Liver (tissue), 9 donors: ENCODE results near the gene NPRL2. TPM values are rescaled to one million over a fixed set of nuclear protein-coding genes. Genes with fewer than 3 reads are reported as not detected.

ENCODE experiments used
- DNase-seq: peaks from one replicate; pipeline ENCODE4 v3.0.0-alpha.2; 2017; ENCODE audit warnings: low spot score
- H3K27ac ChIP-seq, 2 donors: one replicate each; pipeline ENCODE4 v1.7.0; 2013; ENCODE audit warnings: inconsistent platforms in 2 of 2, low read length in 2 of 2, control low read depth in 1 of 2, low read depth in 1 of 2, mild to moderate bottlenecking in 1 of 2
- H3K27me3 ChIP-seq, 4 donors: one replicate each; pipeline versions ENCODE4 v1.6.1 to v1.7.0; 2013; ENCODE audit warnings: low read length in 3 of 4, inconsistent platforms in 1 of 4, mild to moderate bottlenecking in 1 of 4, moderate library complexity in 1 of 4; ENCODE audit not compliant: control insufficient read depth in 4 of 4, insufficient read depth in 4 of 4
- H3K36me3 ChIP-seq, 4 donors: one replicate each; pipeline versions ENCODE4 v1.6.1 to v1.7.0; 2013; ENCODE audit warnings: low read length in 3 of 4, mild to moderate bottlenecking in 3 of 4, low read depth in 1 of 4, moderate library complexity in 1 of 4; ENCODE audit not compliant: control insufficient read depth in 4 of 4, insufficient read depth in 3 of 4
- H3K4me1 ChIP-seq, 4 donors: one replicate each; pipeline versions ENCODE4 v1.6.1 to v1.7.0; 2013; ENCODE audit warnings: low read length in 3 of 4, mild to moderate bottlenecking in 3 of 4, moderate library complexity in 1 of 4; ENCODE audit not compliant: control insufficient read depth in 4 of 4, insufficient read depth in 4 of 4
- H3K4me3 ChIP-seq, 3 donors: one replicate each; pipeline versions ENCODE4 v1.6.1 to v1.7.0; 2013; ENCODE audit warnings: low read length in 3 of 3, control low read depth in 1 of 3, low read depth in 1 of 3, mild to moderate bottlenecking in 1 of 3
- H3K9ac ChIP-seq, 2 donors: one replicate each; pipeline ENCODE4 v1.7.0; 2013; ENCODE audit warnings: low read length in 2 of 2, mild to moderate bottlenecking in 2 of 2, moderate library complexity in 2 of 2, control low read depth in 1 of 2, low read depth in 1 of 2
- H3K9me3 ChIP-seq, 4 donors: one replicate each; pipeline versions ENCODE4 v1.6.1 to v1.7.0; 2013; ENCODE audit warnings: low read length in 3 of 4; ENCODE audit not compliant: control insufficient read depth in 4 of 4
- EGR1 ChIP-seq, 2 donors: IDR thresholded peaks; 2 replicates each; pipeline ENCODE4 v1.6.1; 2016 to 2018; ENCODE audit warnings: antibody characterized with exemption in 2 of 2, low read depth in 2 of 2
- FOXA1 ChIP-seq: IDR thresholded peaks from 2 replicates; pipeline ENCODE4 v1.6.1; 2016; ENCODE audit warnings: antibody characterized with exemption
- FOXA2 ChIP-seq: IDR thresholded peaks from 2 replicates; pipeline ENCODE4 v1.6.1; 2016; ENCODE audit warnings: antibody characterized with exemption
- GABPA ChIP-seq, 2 donors: IDR thresholded peaks in 1 of 2; conservative IDR thresholded peaks in 1 of 2; 2 replicates each; pipeline ENCODE4 v1.6.1; 2016; ENCODE audit warnings: antibody characterized with exemption in 2 of 2, mild to moderate bottlenecking in 1 of 2, moderate library complexity in 1 of 2
- HNF4A ChIP-seq, 2 donors: conservative IDR thresholded peaks; 2 replicates each; pipeline ENCODE4 v1.6.1; 2016; ENCODE audit warnings: antibody characterized with exemption in 2 of 2, mild to moderate bottlenecking in 2 of 2
- HNF4G ChIP-seq: IDR thresholded peaks from 2 replicates; pipeline ENCODE4 v1.6.1; 2016; ENCODE audit warnings: antibody characterized with exemption
- JUND ChIP-seq, 2 donors: IDR thresholded peaks; 2 replicates each; pipeline ENCODE4 v1.6.1; 2016; ENCODE audit warnings: antibody characterized with exemption in 2 of 2
- NR2F2 ChIP-seq: IDR thresholded peaks from 2 replicates; pipeline ENCODE4 v1.6.1; 2016; ENCODE audit warnings: antibody characterized with exemption
- RAD21 ChIP-seq, 2 donors: IDR thresholded peaks; 2 replicates each; pipeline ENCODE4 v1.6.1; 2016; ENCODE audit warnings: antibody characterized with exemption in 2 of 2, mild to moderate bottlenecking in 2 of 2
- RXRA ChIP-seq, 2 donors: IDR thresholded peaks; 2 replicates each; pipeline ENCODE4 v1.6.1; 2017 to 2018; ENCODE audit warnings: antibody characterized with exemption in 2 of 2, mild to moderate bottlenecking in 1 of 2
- SP1 ChIP-seq: IDR thresholded peaks from 2 replicates; pipeline ENCODE4 v1.6.1; 2018; ENCODE audit warnings: antibody characterized with exemption, mild to moderate bottlenecking
- TAF1 ChIP-seq: conservative IDR thresholded peaks from 2 replicates; pipeline ENCODE4 v1.6.1; 2016; ENCODE audit warnings: antibody characterized with exemption, mild to moderate bottlenecking
- YY1 ChIP-seq: IDR thresholded peaks from 2 replicates; pipeline ENCODE4 v1.6.1; 2016; ENCODE audit warnings: antibody characterized with exemption, mild to moderate bottlenecking
- WGBS: extraction: QIAGEN DNeasy Blood & Tissue Kit; methylation state at CpG from one replicate; pipeline ENCODE4 v1.1.7; 2013; 5-methylcytosine and 5-hydroxymethylcytosine counted together
- polyA plus RNA-seq, 2 donors: library from polyadenylated mRNA; stranded (reverse) in 1 of 2; unstranded in 1 of 2; fragments of 200-250 nt in 1 of 2; fragments of >200 nt in 1 of 2; fragmentation: Nextera tagmentation in 1 of 2; extraction: Ambion mirVana in 1 of 2; gene quantifications; one replicate each; pipeline versions ENCODE4 v1.2.1 to v1.2.3, GENCODE V29; 2013 to 2015
- total RNA-seq, 2 donors: library from RNA; depleted of rRNA; stranded (reverse); fragments of >200 nt; gene quantifications; one replicate each; pipeline ENCODE4 v1.2.3, GENCODE V29; 2014
- TF ChIP-seq, protein P1 (sequence below): IDR thresholded peaks from 2 replicates; pipeline ENCODE4 v1.6.1; 2016; ENCODE audit warnings: antibody characterized with exemption, mild to moderate bottlenecking
- TF ChIP-seq, protein P2 (sequence below): IDR thresholded peaks from 2 replicates; pipeline ENCODE4 v1.6.1; 2016; ENCODE audit warnings: antibody characterized with exemption
- TF ChIP-seq, protein P3 (sequence below): fragments of 150-350 bp; IDR thresholded peaks from 2 replicates; pipeline ENCODE4 v1.5.1; 2017; ENCODE audit warnings: improper control_type of control experiment, low read depth, low read length; ENCODE audit not compliant: missing input control
- TF ChIP-seq, protein P4 (sequence below): IDR thresholded peaks from 2 replicates; pipeline ENCODE4 v1.6.1; 2016; ENCODE audit warnings: antibody characterized with exemption
- TF ChIP-seq, protein P5 (sequence below): IDR thresholded peaks from 2 replicates; pipeline ENCODE4 v1.6.1; 2016; ENCODE audit warnings: antibody characterized with exemption
- donor health status: healthy.
- donor health status: healthy.
- donor health status: healthy.
- donor health status: healthy.
- donor health status: healthy.

Gene NPRL2
- total and polyA plus RNA-seq, 4 donors, result 11.3 to 17.3 (median 14.0) TPM

DNA sequence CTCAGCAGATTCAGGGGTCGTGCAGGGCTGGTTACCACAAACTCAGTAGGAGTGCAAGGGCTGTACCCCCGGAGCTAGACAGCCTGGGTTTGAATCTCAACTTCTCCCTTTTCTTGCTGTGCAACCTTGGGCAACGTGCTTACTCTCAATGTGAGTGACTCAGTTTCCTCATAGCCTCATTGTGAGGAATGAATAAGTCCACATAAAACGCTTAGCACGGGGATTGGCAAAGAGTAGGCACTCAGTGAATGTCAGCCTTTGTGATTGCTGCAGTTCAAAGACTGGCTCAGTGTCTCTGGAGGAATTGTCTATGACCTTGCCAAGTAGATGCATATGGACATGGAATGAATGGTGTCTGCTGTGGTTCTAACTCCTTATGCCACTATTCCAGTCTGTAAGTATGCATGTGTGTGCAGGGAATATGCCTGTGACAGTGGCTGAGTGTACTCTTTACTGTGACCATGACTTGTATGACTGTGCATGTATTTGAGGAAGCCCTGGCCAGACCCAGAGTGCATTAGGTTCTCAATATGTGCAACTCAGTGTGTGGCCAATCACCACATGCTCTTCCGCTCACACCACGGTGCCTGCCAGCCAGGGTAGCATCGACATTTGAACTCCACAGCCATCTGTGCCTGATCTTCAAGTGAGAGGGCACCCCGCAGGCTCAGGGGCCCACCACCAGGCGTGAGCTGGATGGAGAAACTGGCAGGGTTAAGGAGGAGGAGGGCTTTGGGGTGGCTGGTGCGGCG, 50.5 kb downstream of the NPRL2 start (continued):
- TF ChIP-seq, protein P1, sequence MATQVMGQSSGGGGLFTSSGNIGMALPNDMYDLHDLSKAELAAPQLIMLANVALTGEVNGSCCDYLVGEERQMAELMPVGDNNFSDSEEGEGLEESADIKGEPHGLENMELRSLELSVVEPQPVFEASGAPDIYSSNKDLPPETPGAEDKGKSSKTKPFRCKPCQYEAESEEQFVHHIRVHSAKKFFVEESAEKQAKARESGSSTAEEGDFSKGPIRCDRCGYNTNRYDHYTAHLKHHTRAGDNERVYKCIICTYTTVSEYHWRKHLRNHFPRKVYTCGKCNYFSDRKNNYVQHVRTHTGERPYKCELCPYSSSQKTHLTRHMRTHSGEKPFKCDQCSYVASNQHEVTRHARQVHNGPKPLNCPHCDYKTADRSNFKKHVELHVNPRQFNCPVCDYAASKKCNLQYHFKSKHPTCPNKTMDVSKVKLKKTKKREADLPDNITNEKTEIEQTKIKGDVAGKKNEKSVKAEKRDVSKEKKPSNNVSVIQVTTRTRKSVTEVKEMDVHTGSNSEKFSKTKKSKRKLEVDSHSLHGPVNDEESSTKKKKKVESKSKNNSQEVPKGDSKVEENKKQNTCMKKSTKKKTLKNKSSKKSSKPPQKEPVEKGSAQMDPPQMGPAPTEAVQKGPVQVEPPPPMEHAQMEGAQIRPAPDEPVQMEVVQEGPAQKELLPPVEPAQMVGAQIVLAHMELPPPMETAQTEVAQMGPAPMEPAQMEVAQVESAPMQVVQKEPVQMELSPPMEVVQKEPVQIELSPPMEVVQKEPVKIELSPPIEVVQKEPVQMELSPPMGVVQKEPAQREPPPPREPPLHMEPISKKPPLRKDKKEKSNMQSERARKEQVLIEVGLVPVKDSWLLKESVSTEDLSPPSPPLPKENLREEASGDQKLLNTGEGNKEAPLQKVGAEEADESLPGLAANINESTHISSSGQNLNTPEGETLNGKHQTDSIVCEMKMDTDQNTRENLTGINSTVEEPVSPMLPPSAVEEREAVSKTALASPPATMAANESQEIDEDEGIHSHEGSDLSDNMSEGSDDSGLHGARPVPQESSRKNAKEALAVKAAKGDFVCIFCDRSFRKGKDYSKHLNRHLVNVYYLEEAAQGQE, result no peak
- no peak for TF ChIP-seq RAD21 (IDR thresholded peaks at IDR 0.05)

DNA sequence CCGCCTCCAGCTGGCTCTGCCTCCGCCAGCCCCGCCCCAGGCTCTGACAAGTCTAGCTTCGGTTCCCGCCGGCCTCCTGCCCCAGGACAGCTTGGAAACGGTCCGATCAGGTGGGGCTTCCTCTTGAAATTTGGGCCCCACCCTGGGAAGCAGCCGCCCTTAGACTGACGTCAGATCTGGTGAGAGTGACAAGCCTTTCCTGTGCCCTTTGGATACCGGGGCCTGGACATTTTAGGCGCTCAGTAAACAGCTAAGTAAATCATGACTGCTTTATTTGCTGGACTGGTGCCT, 51.0 kb downstream of the NPRL2 start:
- no peaks in the 10 kb centered on the region for H3K9me3 ChIP-seq
- peaks cover 12 to 49% (median 31%) of the 10 kb centered on the region in 4 donors for H3K4me1 ChIP-seq
- H3K4me3 ChIP-seq, result peak overlapping the region in 2 of 3 donors; percentile 1 to 10
- peak overlapping the region; percentile 24 to 85 for H3K9ac ChIP-seq
- 1% methylated on average over 12 of the region's 12 CpGs for WGBS
- peak overlapping the region; percentile 84 to 95 for H3K27ac ChIP-seq
- TF ChIP-seq TAF1 (no peak), RXRA (IDR thresholded peaks at IDR 0.05) (peak; percentile 38 to 71), HNF4G (peak; percentile 60), EGR1 (IDR thresholded peaks at IDR 0.05; ENCODE audit: low read depth in 2 of 2) (peak in 1 of 2 donors; percentile 12), YY1 (peak; percentile 61), HNF4A (conservative IDR thresholded peaks at IDR 0.05) (peak; percentile 82 to 84), SP1 (peak; percentile 94), FOXA2 (peak; percentile 95), RAD21 (IDR thresholded peaks at IDR 0.05) (peak in 1 of 2 donors; percentile 51), NR2F2 (peak; percentile 74), JUND (IDR thresholded peaks at IDR 0.05) (peak; percentile 79 to 90), GABPA (IDR thresholded peaks at IDR 0.05 in 1 of 2, conservative IDR thresholded peaks at IDR 0.05 in 1 of 2) (peak in 1 of 2 donors; percentile 82), FOXA1 (peak; percentile 89)
- TF ChIP-seq, protein P2, sequence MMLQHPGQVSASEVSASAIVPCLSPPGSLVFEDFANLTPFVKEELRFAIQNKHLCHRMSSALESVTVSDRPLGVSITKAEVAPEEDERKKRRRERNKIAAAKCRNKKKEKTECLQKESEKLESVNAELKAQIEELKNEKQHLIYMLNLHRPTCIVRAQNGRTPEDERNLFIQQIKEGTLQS, result peak; percentile 5
- TF ChIP-seq, protein P3, sequence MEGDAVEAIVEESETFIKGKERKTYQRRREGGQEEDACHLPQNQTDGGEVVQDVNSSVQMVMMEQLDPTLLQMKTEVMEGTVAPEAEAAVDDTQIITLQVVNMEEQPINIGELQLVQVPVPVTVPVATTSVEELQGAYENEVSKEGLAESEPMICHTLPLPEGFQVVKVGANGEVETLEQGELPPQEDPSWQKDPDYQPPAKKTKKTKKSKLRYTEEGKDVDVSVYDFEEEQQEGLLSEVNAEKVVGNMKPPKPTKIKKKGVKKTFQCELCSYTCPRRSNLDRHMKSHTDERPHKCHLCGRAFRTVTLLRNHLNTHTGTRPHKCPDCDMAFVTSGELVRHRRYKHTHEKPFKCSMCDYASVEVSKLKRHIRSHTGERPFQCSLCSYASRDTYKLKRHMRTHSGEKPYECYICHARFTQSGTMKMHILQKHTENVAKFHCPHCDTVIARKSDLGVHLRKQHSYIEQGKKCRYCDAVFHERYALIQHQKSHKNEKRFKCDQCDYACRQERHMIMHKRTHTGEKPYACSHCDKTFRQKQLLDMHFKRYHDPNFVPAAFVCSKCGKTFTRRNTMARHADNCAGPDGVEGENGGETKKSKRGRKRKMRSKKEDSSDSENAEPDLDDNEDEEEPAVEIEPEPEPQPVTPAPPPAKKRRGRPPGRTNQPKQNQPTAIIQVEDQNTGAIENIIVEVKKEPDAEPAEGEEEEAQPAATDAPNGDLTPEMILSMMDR, result no peak
- TF ChIP-seq, protein P4, sequence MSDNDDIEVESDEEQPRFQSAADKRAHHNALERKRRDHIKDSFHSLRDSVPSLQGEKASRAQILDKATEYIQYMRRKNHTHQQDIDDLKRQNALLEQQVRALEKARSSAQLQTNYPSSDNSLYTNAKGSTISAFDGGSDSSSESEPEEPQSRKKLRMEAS, result peak; percentile 89
- TF ChIP-seq, protein P1, result peak; percentile 85
- TF ChIP-seq, protein P5, sequence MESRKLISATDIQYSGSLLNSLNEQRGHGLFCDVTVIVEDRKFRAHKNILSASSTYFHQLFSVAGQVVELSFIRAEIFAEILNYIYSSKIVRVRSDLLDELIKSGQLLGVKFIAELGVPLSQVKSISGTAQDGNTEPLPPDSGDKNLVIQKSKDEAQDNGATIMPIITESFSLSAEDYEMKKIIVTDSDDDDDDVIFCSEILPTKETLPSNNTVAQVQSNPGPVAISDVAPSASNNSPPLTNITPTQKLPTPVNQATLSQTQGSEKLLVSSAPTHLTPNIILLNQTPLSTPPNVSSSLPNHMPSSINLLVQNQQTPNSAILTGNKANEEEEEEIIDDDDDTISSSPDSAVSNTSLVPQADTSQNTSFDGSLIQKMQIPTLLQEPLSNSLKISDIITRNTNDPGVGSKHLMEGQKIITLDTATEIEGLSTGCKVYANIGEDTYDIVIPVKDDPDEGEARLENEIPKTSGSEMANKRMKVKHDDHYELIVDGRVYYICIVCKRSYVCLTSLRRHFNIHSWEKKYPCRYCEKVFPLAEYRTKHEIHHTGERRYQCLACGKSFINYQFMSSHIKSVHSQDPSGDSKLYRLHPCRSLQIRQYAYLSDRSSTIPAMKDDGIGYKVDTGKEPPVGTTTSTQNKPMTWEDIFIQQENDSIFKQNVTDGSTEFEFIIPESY, result peak; percentile 88
- H3K27me3 ChIP-seq, result no peaks in the 10 kb centered on the region
- peaks cover 0 to 3% (median 0%) of the 10 kb centered on the region in 4 donors for H3K36me3 ChIP-seq
- no peak for DNase-seq
